Thyroid gland (tissue), 4 donors: ENCODE results near the gene TAF8. TPM values are rescaled to one million over a fixed set of nuclear protein-coding genes. Genes with fewer than 3 reads are reported as not detected.
A peak's percentile ranks its signal among the peaks of the same experiment; 100 is the strongest.

Experiments
- DNase-seq, 2 donors: peaks; one replicate each; pipeline ENCODE4 v3.0.0-alpha.2; 2019
- H3K27ac ChIP-seq, 3 donors: fragments of 200-600 bp; sonication (generic); 1 replicate in 2 of 3; 2 replicates in 1 of 3; pipeline ENCODE4 v1.5.1; 2016 to 2019; ENCODE audit warnings: mild to moderate bottlenecking in 1 of 3, moderate library complexity in 1 of 3
- H3K27me3 ChIP-seq: fragments of 200-600 bp; sonication (generic); one replicate; pipeline ENCODE4 v1.5.1; 2019
- H3K36me3 ChIP-seq, 2 donors: fragments of 200-600 bp; sonication (generic); one replicate each; pipeline ENCODE4 v1.5.1; 2016 to 2019
- H3K4me1 ChIP-seq, 2 donors: fragments of 200-600 bp; sonication (generic); one replicate each; pipeline ENCODE4 v1.5.1; 2017 to 2019
- H3K4me3 ChIP-seq, 3 donors: fragments of 200-600 bp; sonication (generic); replicated peaks in 1 of 3; 1 replicate in 2 of 3; 2 replicates in 1 of 3; pipeline ENCODE4 v1.5.1; 2016; ENCODE audit warnings: mild to moderate bottlenecking in 1 of 3
- H3K9me3 ChIP-seq: fragments of 200-600 bp; sonication (generic); one replicate; pipeline ENCODE4 v1.5.1; 2017
- CTCF ChIP-seq, 6 experiments: fragments of 200-600 bp in 3 of 6; fragments of 450-650 bp in 3 of 6; sonication (generic) in 3 of 6; IDR thresholded peaks; one replicate each; pipeline ENCODE4 v1.5.1; 2016 to 2019; ENCODE audit warnings: antibody characterized with exemption in 6 of 6, mild to moderate bottlenecking in 2 of 6, inconsistent platforms in 1 of 6, moderate library complexity in 1 of 6
- POLR2A ChIP-seq, 2 donors: fragments of 450-650 bp; IDR thresholded peaks; one replicate each; pipeline ENCODE4 v1.6.1; 2017; ENCODE audit warnings: antibody characterized with exemption in 2 of 2, mild to moderate bottlenecking in 2 of 2, moderate library complexity in 1 of 2
- WGBS, 2 donors: methylation state at CpG; one replicate each; pipeline ENCODE4 v1.1.5; 2017; 5-methylcytosine and 5-hydroxymethylcytosine counted together
- intact Hi-C: fragments of 100-400 bp; cut with DNase I; formaldehyde crosslinking; loops from one replicate; pipeline ENCODE4 v1.15.1; 2023
- total RNA-seq, 4 donors: library from RNA; depleted of rRNA; stranded (reverse); fragments of >200 nt; gene quantifications; one replicate each; pipeline ENCODE4 v1.2.3, GENCODE V29; 2016

The TAF8 gene
- total RNA-seq, 4 donors from 2014 or later: 52.0 to 131 (median 72.2) TPM

- H3K4me1 ChIP-seq: peaks cover 30 to 32% of the 10 kb centered on the region in 2 donors
- intact Hi-C loops: no loop called here
- H3K27ac ChIP-seq: no peak overlapping the region
- TF ChIP-seq POLR2A (IDR thresholded peaks at IDR 0.05) (no peak), CTCF (IDR thresholded peaks at IDR 0.05) (no peak)
- no peak for DNase-seq
- H3K4me3 ChIP-seq: no peak overlapping the region
- H3K36me3 ChIP-seq: peaks cover 0 to 8% of the 10 kb centered on the region in 2 donors
- no peaks in the 10 kb centered on the region for H3K9me3 ChIP-seq
- H3K27me3 ChIP-seq: no peaks in the 10 kb centered on the region
- 95% methylated on average over 11 of the region's 11 CpGs for WGBS, 2 donors
Observed at GRCh38 chr6:42025066-42025844, 25.1 kb upstream of the TAF8 start.

GRCh38 chr6:42025845-42026243, 24.5 kb upstream of the TAF8 start:
- no peak for DNase-seq
- Histone ChIP-seq H3K27ac (no peak overlapping the region), H3K4me1 (peaks cover 36 to 37% of the 10 kb centered on the region in 2 donors)

GRCh38 chr6:42026540-42026939, 23.8 kb upstream of the TAF8 start:
- intact Hi-C loops: no loop called here
- WGBS, 2 donors: 77 to 88% methylated on average over 4 of the region's 4 CpGs
- Histone ChIP-seq H3K9me3 (no peaks in the 10 kb centered on the region), H3K27me3 (no peaks in the 10 kb centered on the region), H3K4me1 (peaks cover 41 to 42% of the 10 kb centered on the region in 2 donors), H3K36me3 (peaks cover 0 to 8% of the 10 kb centered on the region in 2 donors), H3K27ac (no peak overlapping the region), H3K4me3 (no peak overlapping the region)
- TF ChIP-seq POLR2A (IDR thresholded peaks at IDR 0.05) (no peak), CTCF (IDR thresholded peaks at IDR 0.05) (no peak)
- DNase-seq: no peak

More at GRCh38 chr6:42025845-42026243, 24.5 kb upstream of the TAF8 start:
- Histone ChIP-seq H3K9me3 (no peaks in the 10 kb centered on the region), H3K4me3 (no peak overlapping the region), H3K36me3 (peaks cover 0 to 8% of the 10 kb centered on the region in 2 donors), H3K27me3 (no peaks in the 10 kb centered on the region)
- intact Hi-C loops: no loop called here
- TF ChIP-seq POLR2A (IDR thresholded peaks at IDR 0.05): no peak
- no peak for TF ChIP-seq CTCF (IDR thresholded peaks at IDR 0.05)
- WGBS, 2 donors: 81 to 84% methylated on average over 7 of the region's 7 CpGs

- Histone ChIP-seq H3K27me3 (no peaks in the 10 kb centered on the region), H3K4me1 (peaks cover 42 to 48% of the 10 kb centered on the region in 2 donors), H3K4me3 (no peak overlapping the region), H3K36me3 (peaks cover 0 to 8% of the 10 kb centered on the region in 2 donors), H3K27ac (peak overlapping the region in 1 of 3 donors; percentile 95), H3K9me3 (no peaks in the 10 kb centered on the region)
- 70 to 82% methylated on average over 17 of the region's 17 CpGs for WGBS, 2 donors
- no peak for DNase-seq
- no peak for TF ChIP-seq CTCF (IDR thresholded peaks at IDR 0.05)
- TF ChIP-seq POLR2A (IDR thresholded peaks at IDR 0.05): no peak
- intact Hi-C loops: no loop called here
Observed at GRCh38 chr6:42028234-42029061, 21.9 kb upstream of the TAF8 start.
